Retinal pigment epithelial cell (primary cell): ENCODE results near the gene SF3A1.

Experiments used
- DNase-seq: peaks from one replicate; pipeline ENCODE4 v3.0.0-alpha.2; 2010; ENCODE audit warnings: low read depth
- H3K4me3 ChIP-seq: 2 replicates; pipeline ENCODE4 v1.5.1; 2011; ENCODE audit warnings: mild to moderate bottlenecking, low read length, control low read depth, moderate library complexity
- CTCF ChIP-seq: conservative IDR thresholded peaks from 2 replicates; pipeline ENCODE4 v1.5.1; 2011; ENCODE audit warnings: low read depth, low read length, control low read depth, inconsistent platforms

SF3A1 gene

GRCh38 chr22:30304495-30305244 is 52.0 kb downstream of the SF3A1 start:
- no peak for TF ChIP-seq CTCF
- H3K4me3 ChIP-seq = no peak overlapping the region
- no peak for DNase-seq

- H3K4me3 ChIP-seq = no peak overlapping the region
- no peak for TF ChIP-seq CTCF
- DNase-seq = no peak
Observed at GRCh38 chr22:30302810-30303138, 53.9 kb downstream of the SF3A1 start.

GRCh38 chr22:30301995-30302809 is 54.5 kb downstream of the SF3A1 start:
- H3K4me3 ChIP-seq = no peak overlapping the region
- no peak for TF ChIP-seq CTCF
- peak; percentile 67 for DNase-seq

- DNase-seq = no peak
- no peak overlapping the region for H3K4me3 ChIP-seq
- no peak for TF ChIP-seq CTCF
Observed at GRCh38 chr22:30299322-30299721, 57.4 kb downstream of the SF3A1 start.

GRCh38 chr22:30297991-30298701 is 58.5 kb downstream of the SF3A1 start:
- no peak overlapping the region for H3K4me3 ChIP-seq
- DNase-seq = no peak
- no peak for TF ChIP-seq CTCF

GRCh38 chr22:30297276-30297990 is 59.3 kb downstream of the SF3A1 start:
- TF ChIP-seq CTCF = no peak
- H3K4me3 ChIP-seq = no peak overlapping the region
- no peak for DNase-seq
